Adrenal gland (tissue), 5 donors: ENCODE measurements around the gene SMCO1.

Experiments used
- CTCF ChIP-seq, 6 experiments: fragments of 450-650 bp in 4 of 6; fragments of 200-600 bp in 2 of 6; sonication (generic) in 1 of 6; IDR thresholded peaks; 1 replicate in 5 of 6; 2 replicates in 1 of 6; pipeline versions ENCODE4 v1.5.1 to v1.8.0; 2016 to 2021; ENCODE audit warnings: antibody characterized with exemption in 6 of 6, mild to moderate bottlenecking in 2 of 6, moderate library complexity in 1 of 6
- POLR2A ChIP-seq, 2 donors: fragments of 450-650 bp; IDR thresholded peaks; one replicate each; pipeline ENCODE4 v1.6.1; 2017; ENCODE audit warnings: antibody characterized with exemption in 2 of 2, mild to moderate bottlenecking in 2 of 2, moderate library complexity in 1 of 2
- donor health status: DM: no; HTN: no; CAD: no.

GRCh38 chr3:196498297-196498696, 16.8 kb downstream of the SMCO1 start:
- TF ChIP-seq POLR2A (IDR thresholded peaks at IDR 0.05) (no peak), CTCF (IDR thresholded peaks at IDR 0.05) (no peak)
